ENCODE measurements around the gene GNAZ.

GNAZ gene

GRCh38 chr22:23140385-23140784 is 70.1 kb downstream of the GNAZ start:
- DNase-seq, result no peak

- DNase-seq, result no peak
Measured at GRCh38 chr22:23142546-23143105, 72.3 kb downstream of the GNAZ start.

- DNase-seq, result no peak
Measured at GRCh38 chr22:23143119-23143518, 72.8 kb downstream of the GNAZ start.

GRCh38 chr22:23144432-23144831 is 74.1 kb downstream of the GNAZ start:
- no peak for DNase-seq

GRCh38 chr22:23144932-23145877 is 74.9 kb downstream of the GNAZ start, which contains the start of gene RAB36:
RAB36 (plus strand) TSS chr22:23145477; CDS start chr22:23146617, 1,140 bp downstream.
- peak; percentile 46 for DNase-seq

- no peak for DNase-seq
Measured at GRCh38 chr22:23145878-23146470, 75.7 kb downstream of the GNAZ start.

- DNase-seq, result no peak
Measured at GRCh38 chr22:23146478-23147205, 76.3 kb downstream of the GNAZ start.

- no peak for DNase-seq
Measured at GRCh38 chr22:23147617-23148387, 77.5 kb downstream of the GNAZ start.

- DNase-seq, result no peak
Measured at GRCh38 chr22:23149743-23150238, 79.5 kb downstream of the GNAZ start.

- DNase-seq, result no peak
Measured at GRCh38 chr22:23150762-23151161, 80.4 kb downstream of the GNAZ start.

GRCh38 chr22:23151827-23152226 is 81.5 kb downstream of the GNAZ start:
- DNase-seq, result no peak

GRCh38 chr22:23152238-23153114 is 82.2 kb downstream of the GNAZ start:
- DNase-seq, result no peak

GRCh38 chr22:23153994-23154393 is 83.7 kb downstream of the GNAZ start:
- no peak for DNase-seq

GRCh38 chr22:23154461-23154860 is 84.1 kb downstream of the GNAZ start:
- no peak for DNase-seq

- no peak for DNase-seq
Measured at GRCh38 chr22:23155143-23155542, 84.8 kb downstream of the GNAZ start.

GRCh38 chr22:23155831-23156230 is 85.5 kb downstream of the GNAZ start:
- DNase-seq, result no peak

GRCh38 chr22:23156286-23156685 is 86.0 kb downstream of the GNAZ start:
- DNase-seq, result no peak

GRCh38 chr22:23157560-23158515 is 87.5 kb downstream of the GNAZ start:
- DNase-seq, result no peak

- DNase-seq, result no peak
Measured at GRCh38 chr22:23158516-23159290, 88.4 kb downstream of the GNAZ start.
